ENCODE data around the gene ACP1. TPM values are rescaled to one million over a fixed set of nuclear protein-coding genes. Genes with fewer than 3 reads are reported as not detected.

ACP1 gene
- total RNA-seq, 1 donor from 2014 or later = 124 TPM

- Mint-ChIP-seq H3K27me3 (peaks cover 5% of the 10 kb centered on the region), H3K27ac (no peak overlapping the region), H3K36me3 (no peaks in the 10 kb centered on the region), H3K4me1 (ENCODE audit: unreplicated experiment) (peaks cover 17% of the 10 kb centered on the region), H3K9me3 (no peaks in the 10 kb centered on the region), H3K4me3 (no peak overlapping the region)
- no peak for TF ChIP-seq CTCF (conservative IDR thresholded peaks at IDR 0.05)
- DNase-seq (ENCODE audit: extremely low spot score, unreplicated experiment) = no peak
Measured at GRCh38 chr2:320561-320960, 55.8 kb downstream of the ACP1 start.

DNA sequence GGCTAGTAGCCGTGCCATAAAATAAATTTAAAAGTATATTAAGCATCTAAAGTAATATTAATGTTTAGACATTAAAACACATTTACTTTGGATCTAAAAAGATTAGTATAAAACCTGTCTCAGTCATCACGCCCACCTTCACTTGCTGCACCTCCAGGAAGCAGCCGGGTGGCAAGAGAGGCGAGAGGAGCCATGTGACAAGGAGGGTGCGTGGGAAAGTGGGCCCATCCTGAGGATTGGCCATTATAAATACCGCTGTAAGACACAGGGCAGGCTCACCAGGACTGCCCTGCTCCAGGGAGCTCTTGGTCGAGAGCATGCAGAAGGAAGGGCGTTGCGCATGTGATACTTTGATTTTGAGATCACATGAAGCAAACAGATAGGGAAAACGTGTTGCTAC lies 57.6 kb downstream of the ACP1 start:
- H3K9me3 Mint-ChIP-seq = no peaks in the 10 kb centered on the region
- no peak overlapping the region for H3K4me3 Mint-ChIP-seq
- no peak for DNase-seq (ENCODE audit: extremely low spot score, unreplicated experiment)
- no peak for TF ChIP-seq CTCF (conservative IDR thresholded peaks at IDR 0.05)
- H3K4me1 Mint-ChIP-seq (ENCODE audit: unreplicated experiment) = peaks cover 10% of the 10 kb centered on the region
- H3K27ac Mint-ChIP-seq = no peak overlapping the region
- H3K36me3 Mint-ChIP-seq = no peaks in the 10 kb centered on the region
- H3K27me3 Mint-ChIP-seq = peaks cover 5% of the 10 kb centered on the region

DNA sequence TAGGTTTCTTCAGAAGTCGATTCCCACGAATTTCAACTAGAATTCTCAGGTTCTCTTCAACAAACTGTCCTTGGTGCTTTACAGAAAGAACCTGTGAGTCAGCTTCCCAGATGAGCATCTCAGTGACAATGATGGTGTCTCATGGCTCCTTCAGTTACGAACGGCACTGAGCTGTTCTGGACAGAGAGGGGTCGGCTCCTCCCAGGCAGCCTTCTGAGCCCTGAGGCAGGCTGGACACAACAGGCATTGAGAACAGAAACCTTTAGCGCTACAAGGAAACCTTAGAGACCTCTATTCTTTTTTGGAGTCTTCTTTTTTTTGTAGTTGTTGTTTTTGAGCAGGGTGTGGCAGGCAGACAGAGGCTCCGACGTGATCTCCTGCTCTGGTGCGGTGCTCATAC lies 58.3 kb downstream of the ACP1 start:
- Mint-ChIP-seq H3K36me3 (no peaks in the 10 kb centered on the region), H3K4me1 (ENCODE audit: unreplicated experiment) (peaks cover 3% of the 10 kb centered on the region), H3K4me3 (no peak overlapping the region), H3K27me3 (peaks cover 5% of the 10 kb centered on the region), H3K9me3 (no peaks in the 10 kb centered on the region), H3K27ac (no peak overlapping the region)
- TF ChIP-seq CTCF (conservative IDR thresholded peaks at IDR 0.05) = no peak
- DNase-seq (ENCODE audit: extremely low spot score, unreplicated experiment) = no peak

Other genes with a start within 250 kb of the ACP1 start
- 2.3 and 2.6 TPM in 2 replicates for gene FAM110C, start 218.4 kb upstream of the ACP1 start, total RNA-seq (ENCODE audit: low replicate concordance)
- gene SH3YL1, start 915 bp upstream of the ACP1 start, total RNA-seq (ENCODE audit: low replicate concordance) = 61.4 and 110 TPM in 2 replicates
- 3.5 and 10.6 TPM in 2 replicates for gene ALKAL2, start 23.1 kb downstream of the ACP1 start, total RNA-seq (ENCODE audit: low replicate concordance)